HG02852 (cell line): ENCODE measurements around the gene OR2A7.
"Not testable (repeated sequence)": the region's sequence is repeated elsewhere in the genome, so short reads cannot be mapped to it uniquely, and the experiment has no call there.

ENCODE experiments used
- ATAC-seq: cut with Tn5 transposase; IDR thresholded peaks from one replicate; pipeline ENCODE4 v1.9.1; 2021; ENCODE audit warnings: mild to moderate bottlenecking, moderate library complexity; ENCODE audit not compliant: unreplicated experiment

Gene OR2A7

DNA sequence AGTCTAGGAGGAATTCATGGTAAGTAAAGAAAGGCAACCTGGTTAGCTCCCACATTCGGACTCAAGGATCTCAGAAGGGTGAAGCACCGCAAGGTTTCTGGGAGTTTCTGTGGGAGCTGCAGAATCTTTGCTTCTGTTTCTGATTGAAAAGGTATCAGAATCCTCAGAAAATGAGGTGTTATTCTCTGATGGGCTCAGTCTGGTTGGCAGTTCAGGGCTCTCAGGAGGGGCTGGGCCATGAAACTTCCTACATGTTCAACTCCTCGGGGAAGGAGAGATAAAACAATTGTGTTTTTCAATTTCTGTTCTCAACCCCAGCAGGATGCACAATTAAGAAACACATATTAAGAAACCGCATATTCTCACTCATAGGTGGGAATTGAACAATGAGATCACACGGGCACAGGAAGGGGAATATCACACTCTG, 9.1 kb downstream of the OR2A7 start:
- no peak for ATAC-seq

DNA sequence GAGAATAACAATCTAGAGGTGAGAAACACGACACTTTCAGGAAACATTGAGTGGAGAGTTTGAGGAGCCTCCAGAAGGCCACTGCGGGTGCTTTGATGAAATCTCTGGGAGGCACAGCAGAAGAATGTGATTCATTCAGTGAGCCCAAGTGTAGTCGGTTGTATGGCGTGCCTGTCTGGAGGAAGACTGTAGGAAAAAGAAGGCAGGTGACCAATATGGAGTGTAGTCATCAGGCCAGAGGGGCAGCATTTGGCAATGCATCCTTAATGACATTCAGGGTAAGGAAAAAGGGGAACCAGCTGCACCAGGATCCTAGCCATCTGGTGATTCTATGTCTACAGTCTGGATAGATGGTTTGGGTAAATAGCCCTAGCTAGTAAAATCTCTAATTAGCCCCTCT, 12.3 kb downstream of the OR2A7 start:
- ATAC-seq = not testable (repeated sequence)

DNA sequence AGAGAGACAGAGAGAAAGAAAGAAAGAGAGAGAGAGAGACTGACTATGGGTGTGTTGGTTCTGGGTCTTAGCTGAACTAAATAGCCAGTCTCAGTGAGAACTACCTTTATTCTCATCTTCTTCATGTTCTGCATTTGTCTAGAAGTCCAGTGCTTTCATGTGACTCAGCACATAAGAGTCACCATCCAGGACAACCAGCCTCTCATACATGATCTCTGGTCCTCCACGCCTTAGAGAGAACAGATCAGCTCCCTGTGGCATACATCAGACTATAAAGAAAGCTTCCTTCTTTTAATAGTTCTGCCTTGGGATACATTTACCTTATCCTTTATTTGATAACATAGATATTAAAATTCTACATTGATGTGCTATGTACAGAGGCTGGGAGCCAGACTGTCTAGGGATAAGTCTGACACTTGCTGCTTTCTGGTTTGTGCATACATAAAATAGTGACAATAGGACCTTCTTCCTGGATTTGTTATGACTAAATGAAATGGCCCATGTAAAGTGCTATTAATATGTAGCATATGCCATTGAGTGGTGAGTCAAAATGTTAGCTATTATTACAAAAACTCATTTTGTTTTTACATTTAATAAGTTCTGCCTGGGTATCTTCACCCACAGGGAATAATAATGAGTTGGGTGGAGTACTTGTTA, 16.8 kb downstream of the OR2A7 start:
- ATAC-seq = not testable (repeated sequence)

DNA sequence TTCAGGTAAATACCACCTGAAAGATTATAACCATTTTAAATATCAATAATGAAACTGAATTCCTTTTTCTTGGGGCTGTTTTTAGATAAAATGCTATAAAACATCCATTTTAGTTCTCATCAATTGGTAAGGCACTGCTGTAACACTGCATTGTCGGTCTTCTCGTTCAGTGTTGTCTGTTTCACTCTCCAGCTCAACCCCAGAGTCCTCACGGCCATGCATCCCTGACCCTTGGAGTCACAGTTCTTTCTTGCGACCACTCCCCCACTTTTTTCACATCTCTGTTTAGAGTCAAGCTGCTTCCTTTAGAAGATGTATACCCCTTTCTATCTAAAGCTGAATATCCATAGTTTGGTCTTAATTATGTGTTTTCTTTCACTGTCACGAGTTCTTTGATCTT, 17.6 kb downstream of the OR2A7 start:
- not testable (repeated sequence) for ATAC-seq

DNA sequence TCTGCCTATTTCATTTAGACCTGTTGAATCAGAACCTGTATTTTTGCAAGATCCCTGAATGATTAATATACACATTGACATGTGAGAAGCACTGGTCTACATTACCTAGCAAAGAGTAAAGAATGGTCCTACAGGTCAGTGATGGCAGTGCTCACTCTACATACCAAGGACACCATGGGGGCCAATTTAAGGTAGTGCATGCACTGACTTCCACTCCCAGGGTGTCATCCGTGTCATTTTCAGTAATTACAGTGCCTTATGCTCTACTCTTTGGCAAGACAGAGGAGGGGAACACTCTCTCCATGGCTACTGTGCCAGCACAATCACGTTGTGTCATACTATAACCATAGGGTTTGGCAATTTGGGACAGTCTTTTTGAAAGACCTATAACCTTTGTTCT, 19.2 kb downstream of the OR2A7 start:
- ATAC-seq = not testable (repeated sequence)

DNA sequence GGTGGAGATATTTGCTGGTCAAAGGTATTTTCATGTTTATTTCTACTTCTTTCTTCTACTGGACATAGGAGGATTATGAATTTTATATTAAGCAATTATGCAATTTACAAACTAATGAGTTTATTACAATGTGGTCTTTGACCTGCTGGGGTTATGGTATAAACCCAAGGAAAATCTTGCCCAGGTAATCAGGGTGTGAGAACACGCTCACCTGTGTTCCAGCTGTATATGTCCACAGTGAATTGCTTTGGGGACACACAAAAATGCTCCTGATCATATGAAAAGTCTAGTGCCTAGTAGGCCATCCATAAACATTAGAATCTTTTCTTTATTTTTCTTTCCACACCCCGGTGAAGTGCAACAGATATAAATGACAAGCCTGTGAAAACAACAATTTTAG, 25.2 kb downstream of the OR2A7 start, which contains the start of gene OR2A42:
Gene OR2A42, minus strand, starts transcription at position 241 of the 400 bp plus-strand sequence. CDS start 6,762 bp downstream, outside the sequence.
- ATAC-seq = not testable (repeated sequence)

DNA sequence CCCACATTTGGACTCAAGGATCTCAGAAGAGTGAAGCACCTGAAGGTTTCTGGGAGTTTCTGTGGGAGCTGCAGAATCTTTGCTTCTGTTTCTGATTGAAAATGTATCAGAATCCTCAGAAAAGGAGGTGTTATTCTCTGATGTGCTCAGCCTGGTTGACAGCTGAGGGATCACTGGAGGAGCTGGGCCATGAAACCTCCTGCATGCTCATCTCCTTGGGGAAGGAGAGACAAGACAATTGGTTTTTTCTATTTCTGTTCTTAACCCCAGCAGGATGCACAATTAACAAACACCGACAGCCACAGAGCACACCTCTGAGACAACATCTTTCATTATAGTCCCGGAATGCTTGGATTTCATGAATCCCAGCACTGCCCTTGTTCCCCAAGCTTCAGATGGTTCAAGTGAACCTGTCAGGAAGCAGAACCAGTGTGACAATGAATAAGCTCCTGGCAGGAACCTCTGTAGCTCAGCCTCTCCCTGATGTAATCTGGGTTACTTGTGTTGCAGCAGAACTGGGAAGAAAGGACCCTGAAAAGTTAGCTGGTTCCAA, 26.0 kb downstream of the OR2A7 start:
- not testable (repeated sequence) for ATAC-seq

DNA sequence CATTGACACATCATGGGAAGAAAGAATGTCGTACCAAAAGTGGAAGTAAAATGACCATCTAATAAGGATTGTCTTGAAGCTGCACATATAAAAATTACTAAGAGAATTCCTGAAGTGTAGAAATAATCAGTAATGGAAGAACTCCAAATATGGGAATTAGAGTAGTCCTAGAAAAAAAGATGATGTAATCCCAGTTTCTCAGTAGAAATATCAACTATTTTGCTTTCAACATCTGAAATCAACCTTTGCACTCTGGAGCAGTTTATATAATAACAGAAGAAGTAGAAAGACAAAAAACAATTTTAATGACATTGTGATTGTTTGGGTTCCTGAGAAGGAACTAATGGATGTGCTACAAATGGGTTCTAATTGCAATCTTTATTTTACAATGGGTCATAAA, 31.6 kb downstream of the OR2A7 start:
- not testable (repeated sequence) for ATAC-seq

DNA sequence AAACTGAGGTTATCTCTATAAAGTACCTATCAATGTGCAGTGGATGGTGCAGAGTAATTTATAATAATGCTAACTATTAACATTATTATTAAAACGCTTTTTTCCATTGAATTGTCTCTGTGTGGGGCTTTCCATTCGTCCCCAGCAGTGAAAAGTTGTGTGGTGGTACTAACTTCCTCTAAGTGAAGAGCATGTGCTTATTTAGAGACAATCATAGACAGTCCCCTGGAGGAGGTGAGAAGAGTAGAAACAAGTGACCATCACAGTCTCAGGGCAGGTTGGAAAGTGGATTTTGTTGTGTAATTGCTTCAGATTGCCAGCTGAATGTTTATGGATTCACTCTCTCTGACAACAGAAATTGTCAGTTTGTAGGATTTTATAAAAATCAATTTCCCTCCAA, 33.6 kb downstream of the OR2A7 start:
- not testable (repeated sequence) for ATAC-seq

DNA sequence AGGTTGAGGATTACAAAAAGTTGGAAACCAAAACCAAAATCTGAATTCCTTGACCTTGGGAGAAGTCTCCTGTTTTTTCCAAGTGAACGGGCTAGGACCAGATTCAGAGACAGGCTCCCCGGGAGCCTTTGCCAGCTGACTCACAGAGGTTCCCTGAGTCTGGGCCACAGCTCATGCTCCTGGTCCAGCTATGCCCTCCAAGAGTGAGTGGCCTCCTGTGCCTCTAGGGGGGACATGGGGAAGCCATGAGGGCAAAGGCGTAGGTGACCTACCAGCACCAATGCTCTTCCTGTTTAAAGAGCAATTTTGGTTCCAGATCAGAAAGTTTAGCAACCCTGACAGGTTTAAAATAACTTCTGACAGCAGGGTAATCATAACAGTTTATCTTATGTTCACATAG, 35.8 kb downstream of the OR2A7 start:
- ATAC-seq = not testable (repeated sequence)

DNA sequence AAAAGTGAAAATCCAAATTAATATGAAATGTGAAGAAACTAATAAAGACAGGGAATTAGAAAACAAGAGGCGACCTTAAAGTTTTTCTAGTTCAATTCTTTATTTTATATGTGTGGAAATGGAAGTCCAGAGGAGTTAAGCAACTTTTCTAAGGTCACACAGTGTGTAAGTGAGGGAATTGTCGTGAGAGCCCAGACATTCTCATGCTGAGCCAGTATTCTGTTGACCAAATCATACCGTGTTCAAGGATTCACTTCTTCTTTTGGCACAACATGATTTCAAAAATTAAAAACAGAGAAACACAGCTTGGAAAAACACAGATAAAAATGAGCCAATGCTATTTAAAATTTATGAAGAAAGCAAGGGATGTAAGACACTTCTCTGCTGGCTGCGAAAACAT, 37.7 kb downstream of the OR2A7 start:
- not testable (repeated sequence) for ATAC-seq

DNA sequence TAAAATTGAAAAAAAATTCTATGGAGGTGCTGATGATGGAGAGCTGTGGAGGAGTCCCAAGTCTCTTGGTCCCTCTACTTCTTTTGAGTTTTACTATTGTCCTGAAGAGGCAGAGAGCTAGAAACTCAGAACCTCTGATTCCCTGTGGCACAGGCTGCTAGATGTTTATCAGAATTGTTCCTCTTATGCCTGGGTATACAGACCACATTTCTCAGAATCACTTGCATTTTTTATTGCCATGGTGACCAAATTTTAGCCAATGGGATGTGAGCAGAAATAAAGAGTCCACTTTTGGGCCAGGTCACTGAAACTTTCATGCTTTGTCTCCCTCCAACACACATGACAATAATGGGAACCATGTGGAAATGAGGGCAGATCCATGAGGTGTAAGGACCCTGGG, 40.9 kb downstream of the OR2A7 start:
- ATAC-seq = not testable (repeated sequence)

DNA sequence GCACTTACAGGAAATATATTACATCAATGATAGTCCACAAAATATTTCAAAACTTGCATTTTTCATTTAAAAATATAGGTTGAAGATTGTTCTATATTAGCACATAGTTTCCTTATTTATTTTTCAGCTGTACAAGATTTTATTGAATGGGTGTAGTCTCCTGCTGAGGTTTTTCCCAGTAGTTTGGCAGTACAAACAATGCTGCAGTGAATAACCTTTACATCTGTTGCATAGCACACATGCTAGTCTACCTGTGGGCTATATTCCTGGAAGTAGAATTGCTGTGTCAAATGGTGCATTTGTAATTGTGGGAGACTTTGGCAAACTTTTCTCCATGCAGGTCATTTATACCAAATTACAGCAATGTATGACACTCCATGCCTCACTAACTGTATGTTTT, 44.1 kb downstream of the OR2A7 start:
- ATAC-seq = not testable (repeated sequence)

DNA sequence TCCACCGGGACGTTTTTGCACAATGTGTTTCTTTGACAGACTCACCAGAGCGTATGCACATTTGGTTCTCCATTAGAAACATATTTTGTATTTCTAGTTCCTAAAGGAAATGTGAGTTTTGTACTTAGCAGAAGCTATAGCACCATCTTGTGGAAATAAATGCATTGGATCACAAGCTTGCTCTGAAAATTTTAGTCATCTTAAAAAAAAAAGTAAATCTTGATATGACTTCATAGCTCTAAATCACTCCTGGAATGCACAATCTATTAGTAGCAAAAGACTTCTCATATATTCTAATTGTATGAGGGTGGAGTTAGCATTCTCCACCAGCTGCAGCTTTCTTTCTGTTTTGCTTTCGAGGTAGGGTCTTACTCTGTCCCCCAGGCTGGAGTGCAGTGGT, 45.4 kb downstream of the OR2A7 start:
- ATAC-seq = not testable (repeated sequence)

DNA sequence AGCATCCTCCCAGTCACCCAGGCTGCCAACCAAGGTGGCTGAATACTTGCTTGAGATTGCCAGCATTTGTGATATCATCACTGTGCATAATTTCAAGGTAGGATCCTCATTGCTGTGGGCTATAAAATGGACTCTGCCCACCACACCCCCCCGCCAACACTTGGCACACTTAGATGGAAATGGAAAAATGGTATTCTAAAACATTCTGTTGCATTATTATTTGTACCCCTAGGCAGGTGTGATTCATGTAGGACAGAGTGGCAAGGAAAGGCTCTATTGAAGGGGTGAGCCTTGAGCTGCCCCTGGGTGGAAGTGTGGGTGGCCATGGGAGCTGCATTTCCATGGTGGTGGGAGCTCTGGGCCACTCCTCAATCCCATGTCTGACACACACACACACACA, 46.0 kb downstream of the OR2A7 start:
- ATAC-seq = not testable (repeated sequence)

DNA sequence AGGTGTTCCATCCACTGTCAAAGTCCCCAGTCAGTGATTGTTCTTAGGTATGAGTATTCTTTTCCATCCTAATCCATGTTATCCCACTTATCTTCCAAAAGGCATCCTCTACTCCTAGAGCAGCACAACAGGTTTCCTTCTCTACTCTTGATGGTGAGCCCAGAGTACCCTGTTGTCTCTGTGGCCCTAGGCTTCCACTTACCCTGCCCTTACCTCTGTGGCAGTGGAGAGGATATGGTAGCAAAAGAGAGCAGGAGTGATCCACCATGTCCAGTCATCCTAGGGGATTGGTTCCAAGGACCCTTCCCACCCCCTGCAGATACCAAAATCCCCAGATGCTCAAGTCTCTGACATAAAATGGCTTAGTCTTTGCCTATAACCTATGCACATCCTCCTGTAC, 47.4 kb downstream of the OR2A7 start:
- not testable (repeated sequence) for ATAC-seq
